HT1080 (cell line): ENCODE results near the gene BNC2. TPM values are rescaled to one million over a fixed set of nuclear protein-coding genes. Genes with fewer than 3 reads are reported as not detected.
A peak's percentile ranks its signal among the peaks of the same experiment; 100 is the strongest.

Source experiments
- DNase-seq: peaks from one replicate; pipeline ENCODE4 v3.0.0-alpha.2; 2015; ENCODE audit warnings: low read depth
- total RNA-seq: library from RNA; depleted of rRNA; stranded (reverse); fragments of >200 nt; shearing (Covaris generic); gene quantifications from 2 replicates; pipeline ENCODE4 v1.2.3, GENCODE V29; 2014

Gene BNC2
- total RNA-seq, 1 experiment from 2014 or later: 13.5 TPM

GRCh38 chr9:16755467-16756160, 114.9 kb downstream of the BNC2 start:
- DNase-seq: no peak

GRCh38 chr9:16754662-16755061, 115.8 kb downstream of the BNC2 start:
- no peak for DNase-seq

GRCh38 chr9:16753256-16753655, 117.2 kb downstream of the BNC2 start:
- no peak for DNase-seq

GRCh38 chr9:16752601-16753000, 117.9 kb downstream of the BNC2 start:
- DNase-seq: no peak

- no peak for DNase-seq
These were observed 119.9 kb downstream of the BNC2 start for GRCh38 chr9:16750553-16750952.

GRCh38 chr9:16745359-16745758, 125.1 kb downstream of the BNC2 start:
- DNase-seq: no peak

- DNase-seq: peak; percentile 23
These were observed 126.1 kb downstream of the BNC2 start for GRCh38 chr9:16744394-16744793.

- DNase-seq: no peak
These were observed 127.1 kb downstream of the BNC2 start for GRCh38 chr9:16743375-16743774.

- DNase-seq: no peak
These were observed 135.5 kb downstream of the BNC2 start for GRCh38 chr9:16735001-16735400.

- DNase-seq: no peak
These were observed 137.9 kb downstream of the BNC2 start for GRCh38 chr9:16732546-16732945.

- no peak for DNase-seq
These were observed 140.3 kb downstream of the BNC2 start for GRCh38 chr9:16730162-16730561.

GRCh38 chr9:16729651-16730050, 140.8 kb downstream of the BNC2 start:
- DNase-seq: no peak

- peak; percentile 16 for DNase-seq
These were observed 142.3 kb downstream of the BNC2 start for GRCh38 chr9:16728137-16728508.

- peak; percentile 35 for DNase-seq
These were observed 142.9 kb downstream of the BNC2 start for GRCh38 chr9:16727452-16728136.

GRCh38 chr9:16726718-16727451, 143.6 kb downstream of the BNC2 start:
- DNase-seq: peak; percentile 80

GRCh38 chr9:16726029-16726428, 144.4 kb downstream of the BNC2 start:
- peak; percentile 64 for DNase-seq

- DNase-seq: no peak
These were observed 145.4 kb downstream of the BNC2 start for GRCh38 chr9:16725066-16725465.

GRCh38 chr9:16721972-16722371, 148.5 kb downstream of the BNC2 start:
- DNase-seq: peak; percentile 77

GRCh38 chr9:16720386-16720785, 150.1 kb downstream of the BNC2 start:
- DNase-seq: no peak

GRCh38 chr9:16719921-16720320, 150.5 kb downstream of the BNC2 start:
- DNase-seq: no peak

GRCh38 chr9:16718952-16719351, 151.5 kb downstream of the BNC2 start:
- DNase-seq: no peak

- no peak for DNase-seq
These were observed 152.2 kb downstream of the BNC2 start for GRCh38 chr9:16718296-16718695.
